HepG2 (cell line): ENCODE results near the gene CACNA1D. TPM values are rescaled to one million over a fixed set of nuclear protein-coding genes. Genes with fewer than 3 reads are reported as not detected.

Experiments used
- AKAP8 ChIP-seq: sonication (generic); formaldehyde crosslinking; IDR thresholded peaks from 2 replicates; pipeline ENCODE4 v1.5.1; 2020; ENCODE audit warnings: mild to moderate bottlenecking, missing genetic modification reagents
- CENPT ChIP-seq: sonication (generic); formaldehyde crosslinking; IDR thresholded peaks from 2 replicates; pipeline ENCODE4 v1.8.0; 2022; ENCODE audit warnings: low read depth, mild to moderate bottlenecking, moderate library complexity, missing genetic modification reagents
- ETV5 ChIP-seq: IDR thresholded peaks from 2 replicates; pipeline ENCODE4 v1.6.1; 2018; ENCODE audit warnings: missing biosample characterization, missing genetic modification reagents, inconsistent platforms, borderline replicate concordance
- FLYWCH1 ChIP-seq: sonication (generic); formaldehyde crosslinking; IDR thresholded peaks from 2 replicates; pipeline ENCODE4 v1.8.1; 2023; ENCODE audit warnings: mild to moderate bottlenecking, missing genetic modification reagents
- FOSL2 ChIP-seq: sonication (generic); formaldehyde crosslinking; IDR thresholded peaks from 2 replicates; pipeline ENCODE4 v1.4.0; 2020; ENCODE audit warnings: missing genetic modification reagents
- KDM4B ChIP-seq: sonication (generic); formaldehyde crosslinking; IDR thresholded peaks from 2 replicates; pipeline ENCODE4 v1.4.0; 2020; ENCODE audit warnings: missing genetic modification reagents
- MBD4 ChIP-seq: IDR thresholded peaks from 2 replicates; pipeline ENCODE4 v1.6.1; 2012; ENCODE audit warnings: low read length, inconsistent platforms, borderline replicate concordance
- MYC ChIP-seq: sonication (generic); formaldehyde crosslinking; IDR thresholded peaks from 2 replicates; pipeline ENCODE4 v1.9.0; 2021; ENCODE audit warnings: missing genetic modification reagents, borderline replicate concordance
- NFAT5 ChIP-seq: sonication (generic); formaldehyde crosslinking; IDR thresholded peaks from 2 replicates; pipeline ENCODE4 v1.4.0; 2020; ENCODE audit warnings: missing genetic modification reagents
- SNAI1 ChIP-seq: sonication (generic); formaldehyde crosslinking; IDR thresholded peaks from 2 replicates; pipeline ENCODE4 v1.5.0; 2020; ENCODE audit warnings: mild to moderate bottlenecking, missing genetic modification reagents, borderline replicate concordance
- SP140L ChIP-seq: sonication (generic); formaldehyde crosslinking; IDR thresholded peaks from 2 replicates; pipeline ENCODE4 v1.4.0; 2020; ENCODE audit warnings: missing genetic modification reagents, borderline replicate concordance
- TBX2 ChIP-seq: sonication (generic); formaldehyde crosslinking; IDR thresholded peaks from 2 replicates; pipeline ENCODE4 v1.5.0; 2020; ENCODE audit warnings: missing genetic modification reagents, mild to moderate bottlenecking, borderline replicate concordance
- ZBTB46 ChIP-seq: sonication (generic); formaldehyde crosslinking; IDR thresholded peaks from 2 replicates; pipeline ENCODE4 v1.4.0; 2020; ENCODE audit warnings: mild to moderate bottlenecking, missing genetic modification reagents, borderline replicate concordance
- ZEB1 ChIP-seq: IDR thresholded peaks from 2 replicates; pipeline ENCODE4 v1.6.1; 2012; ENCODE audit warnings: mild to moderate bottlenecking, low read depth, inconsistent platforms; ENCODE audit not compliant: insufficient replicate concordance
- ZFP41 ChIP-seq: sonication (generic); formaldehyde crosslinking; IDR thresholded peaks from 2 replicates; pipeline ENCODE4 v1.4.0; 2020; ENCODE audit warnings: mild to moderate bottlenecking, missing genetic modification reagents, borderline replicate concordance
- ZIK1 ChIP-seq: sonication (generic); formaldehyde crosslinking; IDR thresholded peaks from 2 replicates; pipeline ENCODE4 v1.5.0; 2020; ENCODE audit warnings: mild to moderate bottlenecking, low read depth, missing genetic modification reagents, borderline replicate concordance
- ZNF331 ChIP-seq: sonication (generic); formaldehyde crosslinking; IDR thresholded peaks from 2 replicates; pipeline ENCODE4 v1.4.0; 2020; ENCODE audit warnings: missing genetic modification reagents
- ZNF460 ChIP-seq: sonication (generic); formaldehyde crosslinking; IDR thresholded peaks from 2 replicates; pipeline ENCODE4 v1.5.1; 2020; ENCODE audit warnings: missing genetic modification reagents, mild to moderate bottlenecking, borderline replicate concordance
- ZNF629 ChIP-seq: sonication (generic); formaldehyde crosslinking; conservative IDR thresholded peaks from 2 replicates; pipeline ENCODE4 v1.5.0; 2020; ENCODE audit warnings: missing genetic modification reagents
- ZNF766 ChIP-seq: sonication (generic); formaldehyde crosslinking; IDR thresholded peaks from 2 replicates; pipeline ENCODE4 v1.5.0; 2020; ENCODE audit warnings: missing genetic modification reagents, borderline replicate concordance
- ZNF773 ChIP-seq: sonication (generic); formaldehyde crosslinking; IDR thresholded peaks from 2 replicates; pipeline ENCODE4 v1.4.0; 2020; ENCODE audit warnings: missing genetic modification reagents, borderline replicate concordance
- polyA plus RNA-seq, 8 experiments: library from polyadenylated mRNA; depleted of rRNA in 3 of 8; stranded (reverse) in 7 of 8; unstranded in 1 of 8; fragments of >200 nt; fragmentation: Illumina TruSeq in 4 of 8; extraction: Trizol in 4 of 8; gene quantifications; 2 replicates each; pipeline versions ENCODE4 v1.2.1 to v1.2.3, GENCODE V29; 2011 to 2016; ENCODE audit warnings: low read depth in 4 of 8, missing spikeins in 1 of 8, mixed read lengths in 1 of 8; ENCODE audit not compliant: insufficient read depth in 1 of 8
- total RNA-seq, 5 experiments: library from RNA; depleted of rRNA; stranded (reverse); fragments of >200 nt; fragmentation: Illumina TruSeq; extraction: Trizol; gene quantifications; 2 replicates each; pipeline ENCODE4 v1.2.3, GENCODE V29; 2016; ENCODE audit warnings: low read depth in 1 of 5
- TF ChIP-seq, protein P1 (sequence below): sonication (generic); formaldehyde crosslinking; IDR thresholded peaks from 2 replicates; pipeline ENCODE4 v1.4.0; 2020; ENCODE audit warnings: mild to moderate bottlenecking, low read depth, missing genetic modification reagents
- TF ChIP-seq, protein P2 (sequence below): sonication (generic); formaldehyde crosslinking; IDR thresholded peaks from 2 replicates; pipeline ENCODE4 v1.4.0; 2020; ENCODE audit warnings: missing genetic modification reagents

The CACNA1D gene
- total and polyA plus RNA-seq, 2 of the 13 experiments (the other 11 are each of a cell fraction or from before 2014, with no cell fraction given), result 0.26 to 0.38 TPM

GRCh38 chr3:53473422-53473821 lies 21.0 kb upstream of the CACNA1D start (continued):
- TF ChIP-seq NFAT5 (CRISPR knock-in tag) (no peak), ZNF629 (CRISPR knock-in tag) (no peak), SNAI1 (no peak), MBD4 (no peak), ZNF773 (CRISPR knock-in tag) (no peak), FOSL2 (CRISPR knock-in tag) (0 out of 2 replicates have a peak, but pooled peaks have one; percentile 32), SP140L (no peak), ETV5 (CRISPR knock-in tag) (no peak), ZNF460 (CRISPR knock-in tag) (no peak), TBX2 (peak; percentile 36; the same call in 1 of the 2 replicates), ZEB1 (no peak), ZIK1 (CRISPR knock-in tag) (no peak), MYC (CRISPR knock-in tag) (no peak), ZNF331 (no peak), ZNF766 (CRISPR knock-in tag) (no peak), FLYWCH1 (no peak), CENPT (no peak), KDM4B (CRISPR knock-in tag) (no peak), ZFP41 (CRISPR knock-in tag) (no peak), AKAP8 (no peak), ZBTB46 (CRISPR knock-in tag) (no peak)
- TF ChIP-seq, protein P1, sequence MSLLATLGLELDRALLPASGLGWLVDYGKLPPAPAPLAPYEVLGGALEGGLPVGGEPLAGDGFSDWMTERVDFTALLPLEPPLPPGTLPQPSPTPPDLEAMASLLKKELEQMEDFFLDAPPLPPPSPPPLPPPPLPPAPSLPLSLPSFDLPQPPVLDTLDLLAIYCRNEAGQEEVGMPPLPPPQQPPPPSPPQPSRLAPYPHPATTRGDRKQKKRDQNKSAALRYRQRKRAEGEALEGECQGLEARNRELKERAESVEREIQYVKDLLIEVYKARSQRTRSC (CRISPR knock-in tag), result no peak
- TF ChIP-seq, protein P2, sequence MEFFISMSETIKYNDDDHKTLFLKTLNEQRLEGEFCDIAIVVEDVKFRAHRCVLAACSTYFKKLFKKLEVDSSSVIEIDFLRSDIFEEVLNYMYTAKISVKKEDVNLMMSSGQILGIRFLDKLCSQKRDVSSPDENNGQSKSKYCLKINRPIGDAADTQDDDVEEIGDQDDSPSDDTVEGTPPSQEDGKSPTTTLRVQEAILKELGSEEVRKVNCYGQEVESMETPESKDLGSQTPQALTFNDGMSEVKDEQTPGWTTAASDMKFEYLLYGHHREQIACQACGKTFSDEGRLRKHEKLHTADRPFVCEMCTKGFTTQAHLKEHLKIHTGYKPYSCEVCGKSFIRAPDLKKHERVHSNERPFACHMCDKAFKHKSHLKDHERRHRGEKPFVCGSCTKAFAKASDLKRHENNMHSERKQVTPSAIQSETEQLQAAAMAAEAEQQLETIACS (CRISPR knock-in tag), result no peak
